HG03565 (cell line): Measurements from ENCODE around the gene PCID2.

ENCODE experiments used
- ATAC-seq: cut with Tn5 transposase; IDR thresholded peaks from one replicate; pipeline ENCODE4 v1.9.1; 2021; ENCODE audit warnings: mild to moderate bottlenecking, moderate library complexity; ENCODE audit not compliant: unreplicated experiment

The PCID2 gene

GRCh38 chr13:113220141-113220598, 11.7 kb upstream of the PCID2 start:
- ATAC-seq: no peak

DNA sequence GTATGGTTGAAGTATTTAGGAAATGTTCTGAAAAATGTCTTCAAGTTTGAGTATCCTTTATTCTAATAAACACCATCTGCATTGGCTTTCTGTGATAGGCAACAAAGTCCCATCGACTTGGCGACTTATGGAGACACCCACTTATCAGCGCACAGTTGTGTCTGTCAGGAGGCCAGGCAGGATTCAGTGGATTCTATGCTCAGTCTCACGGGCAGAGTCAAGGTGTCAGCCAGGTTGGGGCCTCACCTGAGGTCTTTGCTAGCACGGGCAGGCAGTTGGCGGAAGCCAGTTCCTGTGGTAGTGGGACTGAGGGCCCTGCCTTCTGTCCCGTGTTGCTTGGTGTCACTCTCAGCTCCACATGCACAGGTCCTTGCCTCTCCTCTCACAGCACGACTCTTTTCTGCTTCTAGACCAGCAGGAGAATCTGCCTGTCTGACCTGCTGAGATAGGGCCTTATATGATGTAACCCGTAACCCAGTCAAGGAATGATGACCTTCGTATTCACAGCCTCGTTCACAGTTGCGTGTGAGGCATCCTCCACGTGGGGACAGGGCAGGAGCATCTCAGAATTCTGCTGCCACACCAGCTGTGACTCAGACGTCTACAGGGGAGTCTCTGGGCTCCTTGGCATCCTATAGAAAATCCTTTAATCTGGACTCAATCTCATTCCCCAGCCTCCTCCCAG, 10.9 kb upstream of the PCID2 start:
- no peak for ATAC-seq

DNA sequence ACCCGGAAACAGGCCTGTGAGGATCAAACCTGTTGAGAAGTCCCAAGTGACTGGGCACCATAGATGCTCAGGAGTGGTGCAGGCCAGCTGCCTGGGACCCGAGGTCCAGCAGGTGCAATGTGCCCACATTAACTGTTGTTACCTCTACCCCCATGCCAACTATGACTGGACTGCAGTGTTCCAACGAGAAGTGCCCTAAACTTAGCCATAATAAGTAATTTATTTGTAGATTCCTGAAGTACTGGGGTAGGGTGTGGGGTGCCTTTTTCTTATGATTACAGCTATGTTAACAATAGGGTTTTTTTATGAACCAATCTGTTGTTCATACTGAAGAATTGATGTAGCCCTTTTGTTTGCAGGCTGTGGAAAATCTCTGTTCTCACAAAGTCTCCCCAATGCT, 10.1 kb upstream of the PCID2 start:
- no peak for ATAC-seq

GRCh38 chr13:113216254-113217048, 8.0 kb upstream of the PCID2 start:
- no peak for ATAC-seq

DNA sequence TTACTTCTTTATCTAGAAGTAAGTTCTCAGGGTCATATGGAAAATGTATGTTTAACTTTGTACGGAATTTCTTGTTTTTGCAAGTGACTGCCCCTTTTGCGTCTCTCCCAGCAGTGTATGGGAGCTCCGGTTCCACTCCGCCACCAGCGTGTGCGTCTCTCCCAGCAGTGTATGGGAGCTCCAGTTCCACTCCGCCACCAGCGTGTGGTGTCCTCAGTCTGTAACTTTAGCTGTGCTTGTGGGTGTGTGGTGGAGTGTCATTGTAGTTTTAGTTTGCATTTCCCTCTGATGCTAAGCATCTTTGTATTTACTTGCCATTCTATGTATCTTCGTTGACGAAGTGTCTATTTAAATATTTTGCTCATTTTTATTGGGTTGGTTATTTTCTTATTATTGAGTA, 3.3 kb upstream of the PCID2 start:
- ATAC-seq: no peak

DNA sequence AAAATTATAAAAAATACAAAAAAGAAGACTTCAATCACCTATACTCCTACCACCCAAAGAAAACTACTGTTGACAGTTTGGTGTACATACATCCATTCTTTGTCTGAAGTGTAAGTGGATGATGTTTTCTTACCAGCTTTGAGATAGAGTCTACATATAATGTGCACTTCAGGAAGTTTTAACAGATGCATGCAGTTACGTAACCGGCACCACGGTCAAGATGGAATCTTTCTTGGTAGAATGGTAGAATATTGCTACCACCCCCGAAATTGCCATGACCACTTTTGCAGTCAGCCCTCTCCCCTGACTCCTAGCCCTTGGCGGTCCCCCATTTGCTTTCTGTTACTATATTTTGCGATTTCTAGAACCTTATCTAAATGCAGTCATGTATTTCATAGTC, 2.4 kb upstream of the PCID2 start:
- no peak for ATAC-seq

GRCh38 chr13:113209759-113210421, 1.4 kb upstream of the PCID2 start:
- peak; percentile 33 for ATAC-seq

- peak; percentile 17 for ATAC-seq
These were observed 878 bp upstream of the PCID2 start, which contains the start of gene CUL4A for GRCh38 chr13:113209336-113209758. CUL4A (plus strand) TSS chr13:113209613; CDS start chr13:113209628, 15 bp downstream.

DNA sequence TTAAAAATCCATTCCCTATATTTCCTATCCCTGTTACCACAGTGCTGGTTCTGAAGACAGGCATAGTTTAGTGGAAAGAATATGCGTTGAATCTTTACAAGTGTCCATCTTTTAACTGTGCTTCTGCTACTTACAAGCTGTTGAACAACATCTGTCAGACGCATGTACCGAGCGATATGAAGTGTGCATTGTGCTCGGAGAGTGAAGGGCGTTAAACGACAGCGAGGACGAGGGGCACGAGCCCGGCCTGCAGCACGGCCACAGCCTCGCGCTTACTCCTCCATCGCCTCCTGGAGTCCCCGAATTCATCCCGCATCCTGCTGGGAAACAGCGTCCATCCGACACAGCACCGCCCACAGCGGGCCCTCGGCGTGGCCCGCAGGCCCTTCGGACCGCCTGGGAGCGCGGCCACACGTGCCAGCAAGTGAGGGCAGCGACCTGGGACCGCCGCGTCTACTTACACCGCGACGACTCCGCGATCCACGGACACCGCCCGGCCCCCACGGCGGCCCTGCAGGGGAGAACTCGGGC, 514 bp downstream of the PCID2 start:
- ATAC-seq: peak; percentile 3

- no peak for ATAC-seq
These were observed 1.0 kb downstream of the PCID2 start for GRCh38 chr13:113207460-113207859.

GRCh38 chr13:113205428-113205931, 3.0 kb downstream of the PCID2 start:
- no peak for ATAC-seq

DNA sequence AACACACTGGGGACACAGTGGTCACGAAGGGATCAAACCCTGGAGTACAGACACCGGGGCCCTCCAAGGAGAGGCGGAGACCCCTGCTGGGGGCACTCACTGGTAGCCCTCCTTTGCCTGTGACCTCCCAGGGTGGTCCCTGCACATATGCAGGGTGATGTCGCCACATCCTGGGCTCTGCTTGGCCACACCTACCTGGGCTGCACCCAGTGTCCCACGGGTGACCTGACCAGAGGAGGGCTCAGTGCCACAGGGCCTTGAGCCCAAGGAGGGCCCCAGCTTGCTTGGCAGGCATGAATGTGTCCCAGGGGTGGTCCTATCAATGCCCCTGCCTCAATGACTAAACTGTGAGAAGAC, 4.1 kb downstream of the PCID2 start:
- no peak for ATAC-seq

GRCh38 chr13:113203507-113204377, 4.7 kb downstream of the PCID2 start:
- no peak for ATAC-seq

DNA sequence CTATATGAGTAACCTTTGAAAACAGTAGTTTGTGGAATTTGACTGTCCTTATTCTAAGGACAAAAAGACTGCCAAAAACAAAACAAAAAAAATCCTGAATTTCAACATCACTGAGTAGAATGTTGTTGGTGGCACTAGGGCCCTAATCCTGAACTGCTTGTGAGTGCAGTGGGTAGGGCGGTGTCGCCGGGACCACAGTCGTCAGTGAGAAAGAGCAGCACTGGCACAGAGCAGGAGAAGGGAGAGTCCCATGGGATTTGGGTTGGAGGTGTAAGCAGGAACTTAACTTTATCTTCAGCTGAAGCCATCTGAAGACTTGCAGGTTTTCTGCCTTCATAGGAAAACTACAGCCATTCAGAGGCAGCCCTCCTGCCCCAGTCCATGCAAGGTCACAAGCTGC, 5.6 kb downstream of the PCID2 start:
- no peak for ATAC-seq

- no peak for ATAC-seq
These were observed 6.7 kb downstream of the PCID2 start for GRCh38 chr13:113201815-113202214.

- no peak for ATAC-seq
These were observed 11.3 kb downstream of the PCID2 start for GRCh38 chr13:113196970-113197737.

- no peak for ATAC-seq
These were observed 13.1 kb downstream of the PCID2 start for GRCh38 chr13:113195360-113195759.

DNA sequence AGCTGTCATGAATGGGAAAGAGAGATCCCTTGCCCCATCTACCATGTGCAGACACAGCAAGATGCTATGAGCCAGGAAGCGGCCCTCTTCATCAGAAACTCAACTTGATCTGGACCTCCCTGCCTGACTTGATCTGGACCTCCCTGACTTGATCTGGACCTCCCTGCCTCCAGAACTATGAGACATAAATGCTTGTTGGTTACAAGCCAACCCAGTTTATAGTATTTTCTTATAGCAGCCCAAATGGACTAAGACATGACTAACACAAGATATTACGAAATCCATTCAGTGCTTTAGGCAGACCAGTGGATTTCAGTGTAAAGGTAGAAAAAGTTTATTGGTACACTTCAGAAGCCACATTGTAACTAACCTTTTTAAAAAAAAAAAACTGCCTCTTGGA, 15.6 kb downstream of the PCID2 start:
- no peak for ATAC-seq

- ATAC-seq: no peak
These were observed 16.2 kb downstream of the PCID2 start for GRCh38 chr13:113192279-113192678.

DNA sequence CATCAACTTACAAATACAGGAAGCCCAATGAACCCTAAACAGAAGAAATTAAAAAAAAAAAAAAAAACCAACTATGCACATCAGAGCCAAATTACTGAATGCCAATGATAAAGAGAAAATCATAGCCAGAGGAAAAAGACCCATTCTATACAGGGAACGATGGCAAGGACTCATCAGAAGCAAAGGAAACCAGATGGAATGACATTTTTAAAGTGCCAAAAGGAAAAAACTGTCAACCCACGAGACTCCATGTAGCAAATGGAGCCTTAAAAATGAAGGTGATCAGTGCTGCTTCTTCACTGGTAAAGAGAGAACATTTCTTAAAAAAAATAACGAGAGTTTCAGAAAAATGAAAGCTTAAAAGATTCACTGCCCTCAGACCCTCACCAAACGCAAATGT, 18.3 kb downstream of the PCID2 start:
- ATAC-seq: no peak
